CD4-positive, alpha-beta T cell treated with Interleukin-15 for 1 hour (primary cell): ENCODE measurements around the gene STING1.

ENCODE experiments used
- DNase-seq: peaks from one replicate; pipeline ENCODE4 v3.0.0-alpha.2; 2020

STING1 gene

GRCh38 chr5:139435676-139436075, 46.9 kb downstream of the STING1 start:
- no peak for DNase-seq

- DNase-seq = no peak
These were observed 50.9 kb downstream of the STING1 start for GRCh38 chr5:139431706-139432105.

GRCh38 chr5:139430015-139430414, 52.5 kb downstream of the STING1 start:
- no peak for DNase-seq

- DNase-seq = no peak
These were observed 56.2 kb downstream of the STING1 start for GRCh38 chr5:139426203-139426885.
